Measurements from ENCODE around the gene RHOV. TPM values are rescaled to one million over a fixed set of nuclear protein-coding genes. Genes with fewer than 3 reads are reported as not detected.
"Not testable (repeated sequence)": the region's sequence is repeated elsewhere in the genome, so short reads cannot be mapped to it uniquely, and the experiment has no call there.

The RHOV gene
- total RNA-seq, 4 donors from 2014 or later: 0.67 to 1.6 (median 0.88) TPM; not detected in 1

DNA sequence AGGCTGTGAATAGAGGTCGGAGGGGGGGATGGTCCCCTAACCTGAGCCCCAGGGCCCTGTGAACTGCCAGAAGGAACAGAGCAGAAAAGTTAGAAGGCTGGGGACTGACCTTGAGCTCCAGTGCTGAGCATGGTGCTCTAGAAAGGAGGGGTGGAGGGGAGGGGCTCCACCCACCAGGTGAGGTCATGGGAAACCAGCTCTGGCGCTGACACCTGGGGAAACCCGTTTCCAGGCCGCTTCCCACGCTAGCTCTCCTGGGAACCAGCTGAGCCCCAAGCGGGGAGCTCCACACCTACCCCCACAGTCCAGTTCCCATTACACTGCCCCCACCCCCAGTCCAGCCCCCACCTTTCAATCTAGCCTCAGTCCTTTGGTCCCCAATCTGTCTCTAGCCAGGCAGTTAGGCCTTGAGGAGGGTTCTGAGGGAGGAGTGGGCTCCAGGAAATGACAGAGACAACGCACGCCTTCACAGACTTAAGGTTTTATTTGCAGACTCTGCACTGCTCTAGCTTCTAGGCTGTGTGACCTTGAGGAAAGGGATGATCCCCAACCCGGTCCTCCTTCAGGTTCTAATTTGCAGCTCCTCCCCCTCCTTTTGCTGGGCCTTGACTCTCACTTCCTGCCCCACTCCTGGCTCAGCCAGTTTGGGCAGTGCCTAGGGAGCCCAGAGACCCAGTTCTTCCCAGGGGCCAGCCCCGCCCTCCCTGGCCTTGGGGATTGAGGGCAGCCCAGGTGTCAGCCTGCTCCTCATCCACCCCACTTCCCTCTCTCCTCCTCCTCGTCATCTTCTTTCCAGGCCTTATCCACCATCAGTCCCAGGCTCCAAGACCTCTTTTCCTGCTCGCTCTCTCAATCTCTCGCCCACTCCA is 2.1 kb downstream of the RHOV start:
- H3K4me3 ChIP-seq: no peak overlapping the region
- H3K36me3 ChIP-seq: no peaks in the 10 kb centered on the region
- TF ChIP-seq POLR2A (IDR thresholded peaks at IDR 0.05) (no peak), CTCF (IDR thresholded peaks at IDR 0.05) (no peak)
- H3K4me1 ChIP-seq: peaks cover 0 to 16% (median 0%) of the 10 kb centered on the region in 4 donors
- peak in 2 of 3 donors; percentile 64 to 69 for DNase-seq
- H3K27ac ChIP-seq: no peak overlapping the region
- H3K27me3 ChIP-seq: no peaks in the 10 kb centered on the region
- H3K9me3 ChIP-seq: no peaks in the 10 kb centered on the region

DNA sequence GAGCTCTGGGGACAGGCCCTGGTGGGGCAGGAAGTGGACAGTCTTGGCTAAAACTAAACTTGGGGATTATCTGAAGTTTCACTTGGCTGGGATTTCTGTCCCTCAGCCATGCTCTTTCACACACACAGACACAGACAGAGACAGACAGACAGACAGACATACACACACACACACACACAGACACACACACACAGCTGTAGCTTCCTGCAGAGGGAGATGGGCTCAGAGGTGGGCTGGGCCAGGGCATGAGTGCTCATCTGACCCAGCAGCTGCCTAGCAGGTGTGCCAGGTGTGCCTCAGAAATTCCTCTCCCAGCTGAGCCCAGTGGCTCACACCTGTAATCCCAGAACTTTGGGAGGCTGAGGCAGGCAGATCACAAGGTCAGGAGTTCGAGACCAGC is 3.3 kb downstream of the RHOV start:
- Histone ChIP-seq H3K9me3 (no peaks in the 10 kb centered on the region), H3K4me3 (no peak overlapping the region), H3K4me1 (peaks cover 0 to 16% (median 0%) of the 10 kb centered on the region in 4 donors), H3K27me3 (no peaks in the 10 kb centered on the region), H3K27ac (no peak overlapping the region), H3K36me3 (no peaks in the 10 kb centered on the region)
- no peak for TF ChIP-seq POLR2A (IDR thresholded peaks at IDR 0.05)
- no peak for DNase-seq

DNA sequence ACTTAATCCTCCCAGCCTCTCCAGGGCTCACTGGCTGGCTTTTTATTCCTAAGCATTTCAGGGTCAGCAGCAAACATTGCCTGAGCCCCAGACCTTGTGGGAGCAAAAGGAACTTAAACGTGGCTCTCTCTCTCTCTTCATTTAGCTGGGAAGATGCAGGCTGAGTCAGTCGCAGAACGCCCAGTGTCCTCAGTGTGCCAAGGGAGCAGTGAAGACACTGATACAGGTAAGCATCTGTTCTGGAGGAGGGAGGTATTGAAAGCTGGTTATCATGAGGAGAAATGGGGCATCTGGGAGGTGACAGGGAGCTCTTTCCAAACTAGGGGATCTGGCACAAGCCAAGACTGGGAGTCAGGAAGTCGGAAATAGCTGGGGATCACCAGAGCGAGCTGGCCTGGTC is 4.3 kb downstream of the RHOV start:
- Histone ChIP-seq H3K4me1 (peaks cover 0 to 16% (median 0%) of the 10 kb centered on the region in 4 donors), H3K9me3 (no peaks in the 10 kb centered on the region), H3K27ac (no peak overlapping the region), H3K36me3 (no peaks in the 10 kb centered on the region), H3K4me3 (no peak overlapping the region), H3K27me3 (no peaks in the 10 kb centered on the region)
- no peak for DNase-seq
- no peak for TF ChIP-seq CTCF (IDR thresholded peaks at IDR 0.05)
- no peak for TF ChIP-seq POLR2A (IDR thresholded peaks at IDR 0.05)

GRCh38 chr15:40867199-40867598 is 6.8 kb downstream of the RHOV start:
- H3K27ac ChIP-seq: no peak overlapping the region

GRCh38 chr15:40863660-40864270 is 10.3 kb downstream of the RHOV start:
- H3K36me3 ChIP-seq: no peaks in the 10 kb centered on the region
- no peaks in the 10 kb centered on the region for H3K27me3 ChIP-seq
- H3K9me3 ChIP-seq: no peaks in the 10 kb centered on the region
- no peak overlapping the region for H3K27ac ChIP-seq
- no peak for TF ChIP-seq POLR2A (IDR thresholded peaks at IDR 0.05)
- no peak for DNase-seq
- no peak overlapping the region for H3K4me3 ChIP-seq
- peaks cover 0 to 11% (median 0%) of the 10 kb centered on the region in 4 donors for H3K4me1 ChIP-seq

More at GRCh38 chr15:40867199-40867598, 6.8 kb downstream of the RHOV start:
- Histone ChIP-seq H3K4me1 (peaks cover 0 to 6% (median 0%) of the 10 kb centered on the region in 4 donors), H3K36me3 (no peaks in the 10 kb centered on the region), H3K27me3 (no peaks in the 10 kb centered on the region), H3K4me3 (no peak overlapping the region), H3K9me3 (no peaks in the 10 kb centered on the region)
- TF ChIP-seq CTCF (IDR thresholded peaks at IDR 0.05) (no peak), POLR2A (IDR thresholded peaks at IDR 0.05) (no peak)
- DNase-seq: no peak

DNA sequence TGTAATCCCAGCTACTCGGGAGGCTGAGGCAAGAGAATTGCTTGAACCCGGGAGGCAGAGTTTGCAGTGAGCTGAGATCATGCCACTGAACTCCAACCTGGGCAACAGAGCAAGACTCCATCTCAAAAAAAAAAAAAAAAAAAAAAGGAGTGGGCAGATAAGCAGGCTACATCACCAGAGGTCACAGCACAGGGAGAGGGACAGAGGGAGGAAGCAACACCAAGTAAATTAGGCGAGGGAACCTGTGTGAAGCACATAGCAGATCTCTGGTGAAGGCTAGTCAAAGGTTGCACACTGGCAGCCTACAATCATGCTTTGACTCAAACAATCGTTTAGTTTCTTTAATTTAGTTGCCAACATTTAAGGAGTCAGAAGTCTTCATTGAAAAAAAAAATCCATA is 12.9 kb downstream of the RHOV start:
- Histone ChIP-seq H3K36me3 (peaks cover 0 to 12% (median 0%) of the 10 kb centered on the region in 3 donors), H3K4me1 (peaks cover 0 to 24% (median 0%) of the 10 kb centered on the region in 4 donors)
- H3K4me3 ChIP-seq, H3K9me3 ChIP-seq, DNase-seq, H3K27ac ChIP-seq, H3K27me3 ChIP-seq: not testable (repeated sequence)

DNA sequence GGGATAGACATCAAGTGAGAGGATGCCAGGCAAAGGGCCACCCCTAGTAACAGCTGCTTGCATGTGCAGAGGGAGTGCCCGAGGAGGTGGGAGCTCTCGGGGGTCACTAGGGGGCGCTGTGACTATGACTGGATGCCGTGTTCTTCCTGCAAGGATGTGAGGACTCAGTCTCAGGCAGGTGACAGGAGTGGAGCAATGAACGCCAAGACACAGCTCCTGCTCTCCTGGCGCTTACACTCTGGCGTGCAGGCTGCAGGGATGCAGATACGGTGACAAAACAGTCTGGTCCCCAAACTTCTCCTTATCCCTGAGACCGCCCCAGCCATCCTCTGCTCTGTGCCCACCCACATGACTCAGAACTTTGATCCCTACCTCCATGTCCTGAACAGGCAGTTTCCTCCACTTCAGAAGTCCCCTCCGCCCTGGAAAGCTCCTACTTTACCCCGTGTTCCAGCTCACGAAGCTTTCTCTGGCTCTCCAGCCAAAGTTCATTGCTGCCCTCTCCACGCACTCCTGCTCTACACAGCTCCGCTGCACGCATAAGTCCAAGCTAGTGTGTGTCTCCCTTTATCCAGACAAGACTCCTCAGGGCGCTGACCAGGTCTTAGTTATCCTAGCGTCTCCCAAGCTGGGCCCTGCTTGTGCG is 14.7 kb downstream of the RHOV start:
- H3K9me3 ChIP-seq: no peaks in the 10 kb centered on the region
- no peaks in the 10 kb centered on the region for H3K27me3 ChIP-seq
- DNase-seq: peak; percentile 71 to 92 (median 91)
- H3K27ac ChIP-seq: peak overlapping the region in 2 of 4 donors; percentile 30 to 62
- H3K4me1 ChIP-seq: peaks cover 0 to 24% (median 0%) of the 10 kb centered on the region in 4 donors
- TF ChIP-seq POLR2A (IDR thresholded peaks at IDR 0.05) (no peak), CTCF (IDR thresholded peaks at IDR 0.05) (peak; percentile 28 to 84 (median 78))
- no peak overlapping the region for H3K4me3 ChIP-seq
- peaks cover 0 to 30% (median 0%) of the 10 kb centered on the region in 3 donors for H3K36me3 ChIP-seq
